Body of pancreas (tissue), 4 donors: ENCODE measurements around the gene BRINP3.

Experiments used
- CTCF ChIP-seq, 7 experiments: fragments of 450-650 bp in 4 of 7; fragments of 200-600 bp in 3 of 7; sonication (generic) in 3 of 7; IDR thresholded peaks; one replicate each; pipeline ENCODE4 v1.5.1; 2016 to 2019; ENCODE audit warnings: antibody characterized with exemption in 7 of 7
- POLR2A ChIP-seq, 3 donors: fragments of 450-650 bp; IDR thresholded peaks; one replicate each; pipeline ENCODE4 v1.6.1; 2016; ENCODE audit warnings: antibody characterized with exemption in 3 of 3, mild to moderate bottlenecking in 2 of 3

- no peak for TF ChIP-seq CTCF (IDR thresholded peaks at IDR 0.05)
- no peak for TF ChIP-seq POLR2A (IDR thresholded peaks at IDR 0.05)
Measured at GRCh38 chr1:190479516-190479915, 1.9 kb upstream of the BRINP3 start.
